Cardiac muscle cell (in vitro differentiated cells and primary cell): ENCODE results near the gene FAM110D. TPM values are rescaled to one million over a fixed set of nuclear protein-coding genes. Genes with fewer than 3 reads are reported as not detected.

Experiments
- DNase-seq, 2 donors: peaks; one replicate each; pipeline versions ENCODE4 v3.0.0 to v3.0.0-alpha.2; 2010 to 2017; ENCODE audit warnings: low read depth in 1 of 2, low spot score in 1 of 2
- H3K27ac ChIP-seq: fragments of 200-600 bp; sonication (generic); 2 replicates; pipeline ENCODE4 v1.5.1; 2016
- H3K27me3 ChIP-seq: fragments of 200-600 bp; sonication (generic); 2 replicates; pipeline ENCODE4 v1.6.0; 2016; ENCODE audit warnings: control low read depth
- H3K36me3 ChIP-seq: fragments of 200-600 bp; sonication (generic); 2 replicates; pipeline ENCODE4 v1.5.1; 2016; ENCODE audit warnings: control low read depth
- H3K4me1 ChIP-seq: fragments of 200-600 bp; sonication (generic); 2 replicates; pipeline ENCODE4 v1.8.1; 2017; ENCODE audit warnings: low read depth, mild to moderate bottlenecking, mixed run types
- H3K4me3 ChIP-seq: fragments of 200-600 bp; sonication (generic); 2 replicates; pipeline ENCODE4 v1.5.1; 2016; ENCODE audit warnings: mild to moderate bottlenecking
- H3K9me3 ChIP-seq: fragments of 200-600 bp; sonication (generic); 2 replicates; pipeline ENCODE4 v1.5.1; 2017; ENCODE audit warnings: low read depth, mild to moderate bottlenecking, control low read depth
- polyA plus RNA-seq: library from polyadenylated mRNA; unstranded; fragments of >200 nt; fragmentation: Nextera tagmentation; extraction: Ambion mirVana; gene quantifications from 2 replicates; pipeline ENCODE4 v1.2.1, GENCODE V29; 2016
- total RNA-seq: library from RNA; depleted of rRNA; stranded (reverse); fragments of >200 nt; gene quantifications from 2 replicates; pipeline ENCODE4 v1.2.3, GENCODE V29; 2016
- TF ChIP-seq, protein P1 (sequence below): IDR thresholded peaks from 2 replicates; pipeline ENCODE4 v1.5.1; 2012; ENCODE audit warnings: low read depth, mild to moderate bottlenecking, low read length

The FAM110D gene
- total and polyA plus RNA-seq, 2 experiments from 2014 or later: 4.7 to 10.9 TPM

DNA sequence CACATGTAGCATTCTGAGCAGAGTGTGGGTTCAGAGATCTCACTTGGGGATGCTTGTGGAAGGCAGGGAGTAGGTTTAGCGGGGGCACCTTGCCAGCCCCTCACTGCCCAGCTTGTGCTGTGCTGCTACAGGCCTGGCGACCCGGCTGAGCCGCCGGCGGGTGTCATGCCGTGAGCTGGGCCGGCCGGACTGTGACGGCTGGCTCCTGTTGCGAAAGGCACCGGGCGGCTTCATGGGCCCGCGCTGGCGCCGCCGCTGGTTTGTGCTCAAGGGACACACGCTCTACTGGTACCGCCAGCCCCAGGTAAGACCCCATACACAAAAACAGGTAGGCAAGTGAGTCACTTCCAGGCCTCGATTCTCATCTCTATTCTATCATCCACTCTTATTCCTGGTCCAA, 26.0 kb downstream of the FAM110D start:
- Histone ChIP-seq H3K27ac (no peak overlapping the region), H3K27me3 (no peaks in the 10 kb centered on the region), H3K36me3 (no peaks in the 10 kb centered on the region), H3K9me3 (no peaks in the 10 kb centered on the region), H3K4me3 (no peak overlapping the region), H3K4me1 (no peaks in the 10 kb centered on the region)
- no peak for DNase-seq
- TF ChIP-seq, protein P1, sequence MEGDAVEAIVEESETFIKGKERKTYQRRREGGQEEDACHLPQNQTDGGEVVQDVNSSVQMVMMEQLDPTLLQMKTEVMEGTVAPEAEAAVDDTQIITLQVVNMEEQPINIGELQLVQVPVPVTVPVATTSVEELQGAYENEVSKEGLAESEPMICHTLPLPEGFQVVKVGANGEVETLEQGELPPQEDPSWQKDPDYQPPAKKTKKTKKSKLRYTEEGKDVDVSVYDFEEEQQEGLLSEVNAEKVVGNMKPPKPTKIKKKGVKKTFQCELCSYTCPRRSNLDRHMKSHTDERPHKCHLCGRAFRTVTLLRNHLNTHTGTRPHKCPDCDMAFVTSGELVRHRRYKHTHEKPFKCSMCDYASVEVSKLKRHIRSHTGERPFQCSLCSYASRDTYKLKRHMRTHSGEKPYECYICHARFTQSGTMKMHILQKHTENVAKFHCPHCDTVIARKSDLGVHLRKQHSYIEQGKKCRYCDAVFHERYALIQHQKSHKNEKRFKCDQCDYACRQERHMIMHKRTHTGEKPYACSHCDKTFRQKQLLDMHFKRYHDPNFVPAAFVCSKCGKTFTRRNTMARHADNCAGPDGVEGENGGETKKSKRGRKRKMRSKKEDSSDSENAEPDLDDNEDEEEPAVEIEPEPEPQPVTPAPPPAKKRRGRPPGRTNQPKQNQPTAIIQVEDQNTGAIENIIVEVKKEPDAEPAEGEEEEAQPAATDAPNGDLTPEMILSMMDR: no peak

DNA sequence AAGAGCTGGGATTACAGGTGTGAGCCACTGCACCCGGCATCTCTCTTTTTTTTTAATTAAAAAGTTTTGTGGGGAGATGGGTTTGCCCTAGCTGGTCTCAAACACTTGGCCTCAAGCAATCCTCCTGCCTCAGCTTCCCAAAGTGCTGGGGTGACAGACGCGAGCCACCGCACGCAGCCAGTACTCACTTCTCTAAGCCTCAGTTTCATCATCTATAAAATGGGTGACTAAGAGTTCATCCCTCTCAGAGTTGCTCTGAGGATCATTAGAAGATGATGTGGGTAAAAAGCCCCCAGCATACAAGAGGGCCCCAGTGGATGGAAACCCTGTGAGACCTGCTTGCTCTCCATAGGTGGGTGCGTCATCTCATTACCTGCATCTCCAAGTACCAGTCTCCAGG, 29.0 kb downstream of the FAM110D start:
- Histone ChIP-seq H3K36me3 (no peaks in the 10 kb centered on the region), H3K9me3 (no peaks in the 10 kb centered on the region), H3K27ac (no peak overlapping the region), H3K4me3 (no peak overlapping the region), H3K27me3 (no peaks in the 10 kb centered on the region), H3K4me1 (peaks cover 4% of the 10 kb centered on the region)
- no peak for DNase-seq
- TF ChIP-seq, protein P1: no peak

DNA sequence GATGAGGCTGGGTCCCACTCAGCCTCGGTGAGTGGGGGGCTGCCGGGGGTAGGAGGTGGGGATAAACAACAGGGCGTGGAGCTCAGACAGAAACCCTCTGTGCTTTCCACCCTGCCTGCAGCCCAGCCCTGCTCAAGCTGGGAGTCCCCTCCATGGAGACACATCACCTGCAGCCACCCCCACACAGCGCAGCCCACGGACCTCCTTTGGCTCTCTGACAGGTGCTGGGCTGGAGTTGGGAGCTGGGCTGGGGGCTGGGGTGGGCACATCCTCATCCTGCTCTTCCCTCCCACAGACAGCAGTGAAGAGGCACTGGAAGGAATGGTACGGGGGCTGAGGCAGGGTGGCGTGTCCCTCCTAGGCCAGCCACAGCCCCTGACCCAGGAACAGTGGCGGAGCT, 29.6 kb downstream of the FAM110D start:
- Histone ChIP-seq H3K4me1 (peaks cover 4% of the 10 kb centered on the region), H3K36me3 (no peaks in the 10 kb centered on the region), H3K27ac (no peak overlapping the region), H3K27me3 (no peaks in the 10 kb centered on the region), H3K4me3 (no peak overlapping the region), H3K9me3 (no peaks in the 10 kb centered on the region)
- TF ChIP-seq, protein P1: no peak
- DNase-seq: no peak

DNA sequence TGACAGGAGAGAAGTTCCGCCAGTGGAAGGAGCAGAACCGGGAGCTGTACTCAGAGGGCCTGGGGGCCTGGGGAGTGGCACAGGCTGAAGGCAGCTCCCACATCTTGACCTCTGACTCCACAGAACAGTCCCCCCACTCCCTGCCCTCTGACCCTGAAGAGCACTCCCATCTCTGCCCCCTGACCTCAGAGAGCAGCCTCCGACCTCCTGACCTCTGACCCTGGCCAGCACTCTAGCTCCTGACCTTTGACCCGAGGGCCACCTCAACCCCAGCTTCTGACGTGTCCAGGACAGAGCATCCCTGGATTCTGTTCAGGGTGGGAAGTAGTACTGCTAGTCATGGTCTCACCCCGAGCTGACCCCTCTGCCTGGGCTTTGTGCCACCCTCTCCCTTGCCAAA, 30.5 kb downstream of the FAM110D start:
- no peaks in the 10 kb centered on the region for H3K27me3 ChIP-seq
- TF ChIP-seq, protein P1: no peak
- no peak overlapping the region for H3K4me3 ChIP-seq
- no peaks in the 10 kb centered on the region for H3K9me3 ChIP-seq
- H3K27ac ChIP-seq: no peak overlapping the region
- DNase-seq: no peak
- peaks cover 4% of the 10 kb centered on the region for H3K4me1 ChIP-seq
- no peaks in the 10 kb centered on the region for H3K36me3 ChIP-seq

DNA sequence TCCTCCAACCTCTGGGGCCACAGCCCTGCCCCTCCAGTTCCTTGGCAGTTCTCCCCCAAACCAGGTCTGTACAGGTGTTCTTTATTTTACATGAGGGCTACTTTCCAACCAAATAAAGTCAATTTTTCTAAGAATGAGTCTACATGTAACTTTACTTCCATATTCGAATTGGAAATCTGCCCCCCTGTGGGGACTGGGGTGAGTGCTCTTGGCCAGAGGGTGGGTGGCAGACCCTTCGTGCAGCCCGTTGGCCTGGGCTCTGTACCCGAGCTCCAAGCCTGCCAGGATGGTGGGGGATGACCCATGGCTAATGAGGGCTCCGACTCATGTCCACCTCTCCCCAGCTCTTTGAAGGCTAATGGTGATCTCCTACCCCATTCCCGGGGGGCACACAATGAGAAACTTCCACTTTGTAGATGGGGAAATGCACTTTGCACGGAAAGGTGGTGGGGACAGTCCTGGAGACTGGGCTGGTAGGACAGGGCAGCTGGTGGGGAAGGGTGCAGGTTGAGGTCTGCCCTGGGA, 30.9 kb downstream of the FAM110D start:
- DNase-seq: no peak
- TF ChIP-seq, protein P1: no peak
- H3K36me3 ChIP-seq: no peaks in the 10 kb centered on the region
- no peaks in the 10 kb centered on the region for H3K27me3 ChIP-seq
- no peak overlapping the region for H3K27ac ChIP-seq
- no peaks in the 10 kb centered on the region for H3K9me3 ChIP-seq
- peaks cover 4% of the 10 kb centered on the region for H3K4me1 ChIP-seq
- H3K4me3 ChIP-seq: no peak overlapping the region
